SK-N-SH (cell line): ENCODE measurements around the gene CYP4B1. TPM values are rescaled to one million over a fixed set of nuclear protein-coding genes. Genes with fewer than 3 reads are reported as not detected.

Experiments
- CTCF ChIA-PET: fragments of 300-600, 350-600 bp; formaldehyde crosslinking; extraction: SDS; loops from one replicate; lab custom pipeline; 2021; lab: Yijun Ruan, JAX
- POLR2A ChIA-PET: fragments of 350-600 bp; sonication (Branson Sonifier 250); formaldehyde crosslinking; extraction: SDS; loops from one replicate; lab custom pipeline; 2020; ENCODE audit warnings: antibody characterized with exemption, inconsistent platforms; lab: Yijun Ruan, JAX
- DNase-seq: peaks from one replicate; pipeline ENCODE4 v3.0.0; 2012
- H2AFZ ChIP-seq: fragments of 200-600 bp; sonication (generic); 2 replicates; pipeline ENCODE4 v1.8.1; 2016; ENCODE audit warnings: antibody characterized with exemption, mild to moderate bottlenecking, low read depth
- H3F3A ChIP-seq: fragments of 200-600 bp; sonication (generic); replicated peaks from 2 replicates; pipeline ENCODE3; 2016; ENCODE audit warnings: antibody characterized with exemption, mild to moderate bottlenecking; ENCODE audit not compliant: insufficient read depth
- H3K27ac ChIP-seq, 2 experiments: fragments of 200-500 bp in 1 of 2; fragments of 200-600 bp in 1 of 2; sonication (Bioruptor generic) in 1 of 2; sonication (generic), shearing (Covaris generic) in 1 of 2; 2 replicates each; pipeline versions ENCODE4 v1.5.1 to v1.6.1; 2014 to 2016; ENCODE audit warnings: low read depth in 2 of 2, inconsistent platforms in 1 of 2, low read length in 1 of 2, mild to moderate bottlenecking in 1 of 2, mixed read lengths in 1 of 2
- H3K27me3 ChIP-seq: fragments of 200-600 bp; sonication (generic), shearing (Covaris generic); 2 replicates; pipeline ENCODE4 v1.6.1; 2016; ENCODE audit warnings: mixed run types; ENCODE audit not compliant: insufficient read depth
- H3K36me3 ChIP-seq, 2 experiments: fragments of 200-500 bp in 1 of 2; fragments of 200-600 bp in 1 of 2; sonication (Bioruptor generic) in 1 of 2; sonication (generic) in 1 of 2; replicated peaks in 1 of 2; 2 replicates each; pipeline versions ENCODE3 to v1.5.1; 2014 to 2016; ENCODE audit warnings: low read length in 1 of 2, mild to moderate bottlenecking in 1 of 2; ENCODE audit not compliant: insufficient read depth in 2 of 2, control insufficient read depth in 1 of 2
- H3K4me1 ChIP-seq, 2 experiments: fragments of 200-500 bp in 1 of 2; fragments of 200-600 bp in 1 of 2; sonication (Bioruptor generic) in 1 of 2; sonication (generic), shearing (Covaris generic) in 1 of 2; 2 replicates each; pipeline versions ENCODE4 v1.5.1 to v1.6.1; 2014 to 2016; ENCODE audit warnings: low read depth in 1 of 2, low read length in 1 of 2, mixed run types in 1 of 2; ENCODE audit not compliant: insufficient read depth in 2 of 2, control insufficient read depth in 1 of 2
- H3K4me2 ChIP-seq: fragments of 200-600 bp; sonication (generic), shearing (Covaris generic); 2 replicates; pipeline ENCODE4 v1.6.1; 2017; ENCODE audit warnings: mixed run types
- H3K4me3 ChIP-seq, 2 experiments: fragments of 200-500 bp in 1 of 2; fragments of 200-600 bp in 1 of 2; sonication (Bioruptor generic) in 1 of 2; sonication (generic), shearing (Covaris generic) in 1 of 2; 2 replicates each; pipeline versions ENCODE4 v1.5.1 to v1.8.1; 2014 to 2016; ENCODE audit warnings: low read depth in 2 of 2, inconsistent platforms in 1 of 2, low read length in 1 of 2, mild to moderate bottlenecking in 1 of 2, mixed read lengths in 1 of 2, moderate library complexity in 1 of 2
- H3K79me2 ChIP-seq: fragments of 200-600 bp; sonication (generic); 2 replicates; pipeline ENCODE4 v1.8.1; 2017; ENCODE audit warnings: mild to moderate bottlenecking; ENCODE audit not compliant: insufficient read depth
- H3K9ac ChIP-seq: fragments of 200-600 bp; sonication (generic); 2 replicates; pipeline ENCODE4 v1.6.1; 2017; ENCODE audit warnings: mixed run types
- H3K9me2 ChIP-seq: fragments of 200-600 bp; sonication (generic); 2 replicates; pipeline ENCODE4 v1.6.1; 2017; ENCODE audit warnings: mixed run types
- H3K9me3 ChIP-seq: fragments of 200-600 bp; sonication (generic); 2 replicates; pipeline ENCODE4 v1.6.1; 2017; ENCODE audit warnings: mixed run types, mild to moderate bottlenecking, moderate library complexity
- H4K20me1 ChIP-seq: fragments of 200-600 bp; sonication (generic); 2 replicates; pipeline ENCODE4 v1.6.1; 2017; ENCODE audit warnings: mild to moderate bottlenecking, mixed run types; ENCODE audit not compliant: insufficient read depth
- EP300 ChIP-seq, 2 experiments: IDR thresholded peaks; 2 replicates each; pipeline versions ENCODE4 v1.4.0 to v1.6.1; 2012; ENCODE audit warnings: borderline replicate concordance in 1 of 2, low read depth in 1 of 2, low read length in 1 of 2
- EZH2phosphoT487 ChIP-seq: fragments of 200-600 bp; sonication (generic); IDR thresholded peaks from 2 replicates; pipeline ENCODE4 v1.6.1; 2017; ENCODE audit warnings: low read depth, mixed run types, mild to moderate bottlenecking, antibody characterized with exemption, moderate library complexity, borderline replicate concordance
- FOSL2 ChIP-seq: IDR thresholded peaks from 2 replicates; pipeline ENCODE4 v1.4.0; 2012; ENCODE audit warnings: low read depth, mild to moderate bottlenecking, moderate library complexity, borderline replicate concordance
- GABPA ChIP-seq: IDR thresholded peaks from 2 replicates; pipeline ENCODE4 v1.4.0; 2012; ENCODE audit warnings: low read depth, mild to moderate bottlenecking
- GATA2 ChIP-seq: sonication (generic); formaldehyde crosslinking; IDR thresholded peaks from 2 replicates; pipeline ENCODE4 v1.5.0; 2020; ENCODE audit warnings: mild to moderate bottlenecking, missing genetic modification reagents
- MEF2A ChIP-seq: IDR thresholded peaks from 2 replicates; pipeline ENCODE4 v1.4.0; 2012; ENCODE audit warnings: low read depth, borderline replicate concordance
- NFIC ChIP-seq: IDR thresholded peaks from 2 replicates; pipeline ENCODE4 v1.4.0; 2012; ENCODE audit warnings: borderline replicate concordance
- RAD21 ChIP-seq: IDR thresholded peaks from 2 replicates; pipeline ENCODE4 v1.6.1; 2012; ENCODE audit warnings: mild to moderate bottlenecking, low read length
- RCOR1 ChIP-seq: fragments of 150-350 bp; IDR thresholded peaks from 2 replicates; pipeline ENCODE4 v1.6.1; 2017; ENCODE audit warnings: antibody characterized with exemption, low read length
- RFX5 ChIP-seq: IDR thresholded peaks from 2 replicates; pipeline ENCODE4 v1.6.1; 2012; ENCODE audit warnings: mild to moderate bottlenecking, improper control_type of control experiment, low read length
- SIN3A ChIP-seq: IDR thresholded peaks from 2 replicates; pipeline ENCODE4 v1.6.1; 2012; ENCODE audit warnings: low read depth, mild to moderate bottlenecking, low read length, moderate library complexity, borderline replicate concordance
- TCF12 ChIP-seq: IDR thresholded peaks from 2 replicates; pipeline ENCODE4 v1.4.0; 2012
- TEAD4 ChIP-seq: IDR thresholded peaks from 2 replicates; pipeline ENCODE4 v1.4.0; 2012; ENCODE audit warnings: mild to moderate bottlenecking, borderline replicate concordance; ENCODE audit not compliant: insufficient read depth
- WGBS: methylation state at CpG from one replicate; pipeline ENCODE4 v1.1.6; 2017; ENCODE audit warnings: low lambda C conversion rate; 5-methylcytosine and 5-hydroxymethylcytosine counted together
- polyA plus RNA-seq, 3 experiments: library from polyadenylated mRNA; depleted of rRNA; stranded (reverse); fragments of >200 nt; gene quantifications; 2 replicates each; pipeline ENCODE4 v1.2.3, GENCODE V29; 2012
- TF ChIP-seq, protein P1 (sequence below): IDR thresholded peaks from 2 replicates; pipeline ENCODE4 v1.6.1; 2012; ENCODE audit warnings: mild to moderate bottlenecking, low read depth, low read length, moderate library complexity
- TF ChIP-seq, protein P2 (sequence below): IDR thresholded peaks from 2 replicates; pipeline ENCODE4 v1.4.0; 2012; ENCODE audit warnings: low read depth
- TF ChIP-seq, protein P3 (sequence below): fragments of 150-350 bp; IDR thresholded peaks from 2 replicates; pipeline ENCODE4 v1.6.1; 2016; ENCODE audit warnings: mild to moderate bottlenecking, low read depth, low read length

Gene CYP4B1
- polyA plus RNA-seq, 1 of the 3 experiments (the other 2 are of a cell fraction): not detected

GRCh38 chr1:46797696-46798470 is 963 bp upstream of the CYP4B1 start (continued):
- no peak for TF ChIP-seq RAD21

DNA sequence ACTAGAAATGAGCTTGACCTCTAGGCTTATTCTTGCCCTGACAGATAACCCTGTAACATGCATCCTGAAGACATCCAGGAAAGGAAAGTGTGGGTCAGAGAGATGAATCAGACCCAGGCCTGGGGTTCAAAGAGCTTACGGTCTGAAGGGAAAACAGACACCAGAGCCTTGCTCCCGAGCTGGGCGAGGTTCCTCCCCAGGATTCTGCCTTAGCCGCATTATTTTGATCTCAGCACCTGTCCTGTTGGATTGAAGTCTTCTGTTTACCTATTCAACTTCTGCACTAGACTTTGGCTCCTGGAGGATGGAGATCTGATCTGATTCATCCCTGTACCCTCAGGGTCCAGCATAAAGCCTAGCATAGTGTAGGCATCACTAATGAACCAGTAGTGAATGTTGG is 1.9 kb downstream of the CYP4B1 start:
- no peaks in the 10 kb centered on the region for H3K4me1 ChIP-seq
- H2AFZ ChIP-seq: no peak overlapping the region
- WGBS: 28% methylated on average over 3 of the region's 4 CpGs
- no peak for DNase-seq
- no peaks in the 10 kb centered on the region for H4K20me1 ChIP-seq
- no peaks in the 10 kb centered on the region for H3K79me2 ChIP-seq
- no peaks in the 10 kb centered on the region for H3K9me2 ChIP-seq
- no peak overlapping the region for H3K9ac ChIP-seq
- H3K27me3 ChIP-seq: no peaks in the 10 kb centered on the region
- no peak overlapping the region for H3K4me2 ChIP-seq
- TF ChIP-seq RAD21 (no peak), EP300 (IDR thresholded peaks at IDR 0.05; ENCODE audit: borderline replicate concordance in 1 of 2, low read depth in 1 of 2, low read length in 1 of 2) (no peak)
- CTCF ChIA-PET: interaction anchor here (0.9 kb wide), 1 partner anchor 53 kb away, joined by 3 read pairs; no protein-coding TSS in a partner anchor
- no peak overlapping the region for H3K27ac ChIP-seq
- no peaks in the 10 kb centered on the region for H3K36me3 ChIP-seq
- POLR2A ChIA-PET: no interaction called here
- no peak overlapping the region for H3K4me3 ChIP-seq
- H3K9me3 ChIP-seq: no peaks in the 10 kb centered on the region
- H3F3A ChIP-seq: no peaks in the 10 kb centered on the region

GRCh38 chr1:46801323-46802055 is 2.6 kb downstream of the CYP4B1 start:
- Histone ChIP-seq H3K27ac (no peak overlapping the region), H3F3A (no peaks in the 10 kb centered on the region), H2AFZ (no peak overlapping the region), H3K9me2 (no peaks in the 10 kb centered on the region), H3K36me3 (no peaks in the 10 kb centered on the region), H4K20me1 (no peaks in the 10 kb centered on the region), H3K9me3 (no peaks in the 10 kb centered on the region), H3K4me1 (no peaks in the 10 kb centered on the region), H3K27me3 (no peaks in the 10 kb centered on the region), H3K4me2 (no peak overlapping the region), H3K9ac (no peak overlapping the region), H3K4me3 (no peak overlapping the region), H3K79me2 (no peaks in the 10 kb centered on the region)
- ChIA-PET POLR2A (no interaction called here), CTCF (interaction anchor here (0.9 kb wide), 2 partner anchors 11 to 54 kb away, joined by 3 read pairs; no protein-coding TSS in a partner anchor)
- WGBS: 10% methylated on average over 5 of the region's 5 CpGs
- TF ChIP-seq, protein P1, sequence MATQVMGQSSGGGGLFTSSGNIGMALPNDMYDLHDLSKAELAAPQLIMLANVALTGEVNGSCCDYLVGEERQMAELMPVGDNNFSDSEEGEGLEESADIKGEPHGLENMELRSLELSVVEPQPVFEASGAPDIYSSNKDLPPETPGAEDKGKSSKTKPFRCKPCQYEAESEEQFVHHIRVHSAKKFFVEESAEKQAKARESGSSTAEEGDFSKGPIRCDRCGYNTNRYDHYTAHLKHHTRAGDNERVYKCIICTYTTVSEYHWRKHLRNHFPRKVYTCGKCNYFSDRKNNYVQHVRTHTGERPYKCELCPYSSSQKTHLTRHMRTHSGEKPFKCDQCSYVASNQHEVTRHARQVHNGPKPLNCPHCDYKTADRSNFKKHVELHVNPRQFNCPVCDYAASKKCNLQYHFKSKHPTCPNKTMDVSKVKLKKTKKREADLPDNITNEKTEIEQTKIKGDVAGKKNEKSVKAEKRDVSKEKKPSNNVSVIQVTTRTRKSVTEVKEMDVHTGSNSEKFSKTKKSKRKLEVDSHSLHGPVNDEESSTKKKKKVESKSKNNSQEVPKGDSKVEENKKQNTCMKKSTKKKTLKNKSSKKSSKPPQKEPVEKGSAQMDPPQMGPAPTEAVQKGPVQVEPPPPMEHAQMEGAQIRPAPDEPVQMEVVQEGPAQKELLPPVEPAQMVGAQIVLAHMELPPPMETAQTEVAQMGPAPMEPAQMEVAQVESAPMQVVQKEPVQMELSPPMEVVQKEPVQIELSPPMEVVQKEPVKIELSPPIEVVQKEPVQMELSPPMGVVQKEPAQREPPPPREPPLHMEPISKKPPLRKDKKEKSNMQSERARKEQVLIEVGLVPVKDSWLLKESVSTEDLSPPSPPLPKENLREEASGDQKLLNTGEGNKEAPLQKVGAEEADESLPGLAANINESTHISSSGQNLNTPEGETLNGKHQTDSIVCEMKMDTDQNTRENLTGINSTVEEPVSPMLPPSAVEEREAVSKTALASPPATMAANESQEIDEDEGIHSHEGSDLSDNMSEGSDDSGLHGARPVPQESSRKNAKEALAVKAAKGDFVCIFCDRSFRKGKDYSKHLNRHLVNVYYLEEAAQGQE: no peak
- TF ChIP-seq, protein P2, sequence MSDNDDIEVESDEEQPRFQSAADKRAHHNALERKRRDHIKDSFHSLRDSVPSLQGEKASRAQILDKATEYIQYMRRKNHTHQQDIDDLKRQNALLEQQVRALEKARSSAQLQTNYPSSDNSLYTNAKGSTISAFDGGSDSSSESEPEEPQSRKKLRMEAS: no peak
- no peak for TF ChIP-seq FOSL2
- TF ChIP-seq TCF12: no peak
- TF ChIP-seq EZH2phosphoT487: no peak
- TF ChIP-seq NFIC: no peak
- no peak for TF ChIP-seq MEF2A
- no peak for TF ChIP-seq EP300 (IDR thresholded peaks at IDR 0.05; ENCODE audit: borderline replicate concordance in 1 of 2, low read depth in 1 of 2, low read length in 1 of 2)
- TF ChIP-seq RFX5: no peak
- no peak for TF ChIP-seq GABPA
- TF ChIP-seq, protein P3, sequence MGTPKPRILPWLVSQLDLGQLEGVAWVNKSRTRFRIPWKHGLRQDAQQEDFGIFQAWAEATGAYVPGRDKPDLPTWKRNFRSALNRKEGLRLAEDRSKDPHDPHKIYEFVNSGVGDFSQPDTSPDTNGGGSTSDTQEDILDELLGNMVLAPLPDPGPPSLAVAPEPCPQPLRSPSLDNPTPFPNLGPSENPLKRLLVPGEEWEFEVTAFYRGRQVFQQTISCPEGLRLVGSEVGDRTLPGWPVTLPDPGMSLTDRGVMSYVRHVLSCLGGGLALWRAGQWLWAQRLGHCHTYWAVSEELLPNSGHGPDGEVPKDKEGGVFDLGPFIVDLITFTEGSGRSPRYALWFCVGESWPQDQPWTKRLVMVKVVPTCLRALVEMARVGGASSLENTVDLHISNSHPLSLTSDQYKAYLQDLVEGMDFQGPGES: no peak
- TF ChIP-seq RCOR1: no peak
- no peak for TF ChIP-seq SIN3A
- no peak for TF ChIP-seq TEAD4
- TF ChIP-seq GATA2: no peak
- no peak for DNase-seq
